GDM1 (cell line): ENCODE measurements around the gene VCL.
A peak's percentile ranks its signal among the peaks of the same experiment; 100 is the strongest.
"Not testable (repeated sequence)": the region's sequence is repeated elsewhere in the genome, so short reads cannot be mapped to it uniquely, and the experiment has no call there.

ENCODE experiments used
- DNase-seq: peaks from one replicate; lab custom pipeline; 2025; lab: John Stamatoyannopoulos, UW

The VCL gene

DNA sequence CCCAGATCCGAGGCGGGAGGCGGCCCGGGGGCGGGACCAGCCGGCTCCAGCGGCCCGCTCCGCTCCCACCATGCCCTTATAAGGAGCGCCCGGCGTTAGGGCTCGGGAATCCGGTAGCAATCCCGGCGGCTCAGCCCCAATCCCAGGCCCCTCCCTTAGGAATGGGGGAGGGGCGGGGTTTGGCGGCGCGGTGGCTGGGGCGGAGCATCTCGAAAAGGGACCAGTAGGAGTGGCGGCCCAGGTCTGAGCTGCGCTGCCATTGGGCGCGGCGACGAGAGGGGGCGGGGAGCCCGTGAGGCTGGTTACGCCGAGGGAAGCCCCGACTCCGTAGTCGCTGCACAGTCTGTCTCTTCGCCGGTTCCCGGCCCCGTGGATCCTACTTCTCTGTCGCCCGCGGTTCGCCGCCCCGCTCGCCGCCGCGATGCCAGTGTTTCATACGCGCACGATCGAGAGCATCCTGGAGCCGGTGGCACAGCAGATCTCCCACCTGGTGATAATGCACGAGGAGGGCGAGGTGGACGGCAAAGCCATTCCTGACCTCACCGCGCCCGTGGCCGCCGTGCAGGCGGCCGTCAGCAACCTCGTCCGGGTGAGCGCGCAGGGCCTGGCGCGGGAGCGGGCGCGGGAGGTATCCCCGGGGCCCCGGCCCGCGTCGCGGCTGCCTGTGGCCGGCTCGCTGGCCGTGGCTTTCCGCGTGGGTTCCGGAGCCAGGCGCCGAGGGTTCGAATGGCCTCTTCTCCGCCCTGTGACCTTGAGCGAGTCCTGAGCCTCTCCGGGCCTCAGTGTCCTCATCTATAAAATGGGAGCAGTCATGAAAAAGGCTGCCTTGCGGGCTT lies at the start of gene VCL:
Gene VCL, plus strand, starts transcription at position 330 of the 836 bp plus-strand sequence. Its CDS starts 92 bp downstream, at position 422.
- DNase-seq, result peak; percentile 92

- no peak for DNase-seq
Measured at GRCh38 chr10:73948947-73949633, 48.8 kb upstream of the VCL start.

DNA sequence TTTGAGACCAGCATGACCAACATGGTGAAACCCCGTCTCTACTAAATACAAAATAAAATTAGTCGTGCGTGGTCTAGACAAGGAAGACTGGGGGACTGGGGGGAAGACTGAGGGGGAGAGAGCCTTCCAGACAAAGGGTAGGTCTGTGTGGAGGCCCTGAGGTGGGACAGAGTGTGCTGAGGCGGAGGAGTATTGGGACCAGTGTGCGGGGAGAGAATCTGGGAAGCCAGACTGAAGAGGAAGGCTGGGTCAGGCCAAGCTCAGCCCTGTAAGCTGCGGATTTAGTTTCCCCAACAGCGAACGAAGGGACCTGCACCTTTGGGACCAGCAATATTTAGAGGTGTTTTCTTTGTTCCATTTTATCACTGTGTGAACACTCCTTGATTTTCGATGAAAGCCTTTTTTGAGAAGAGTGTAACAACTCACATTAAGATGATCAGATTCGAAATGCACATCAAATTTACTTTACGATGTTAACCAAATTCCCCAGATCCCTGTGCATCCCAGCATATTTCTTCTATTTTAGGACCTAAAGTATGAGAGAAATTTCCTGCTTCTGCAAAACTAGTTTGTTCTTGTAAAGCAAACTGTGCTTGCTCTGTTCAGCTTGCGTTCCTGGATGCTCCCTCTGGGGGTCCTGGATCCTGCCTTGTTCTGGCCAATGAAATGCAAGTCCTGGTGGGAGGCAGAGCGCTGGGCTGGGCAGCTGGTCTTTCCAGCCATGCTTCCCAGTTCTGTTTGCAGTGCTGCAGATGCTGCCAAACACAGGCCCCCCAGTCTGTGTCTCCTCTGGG lies 47.6 kb upstream of the VCL start:
- no peak for DNase-seq

GRCh38 chr10:73953665-73954064 lies 44.3 kb upstream of the VCL start:
- no peak for DNase-seq

- DNase-seq, result no peak
Measured at GRCh38 chr10:73954737-73955136, 43.2 kb upstream of the VCL start.

GRCh38 chr10:73955719-73956118 lies 42.2 kb upstream of the VCL start:
- DNase-seq, result no peak

DNA sequence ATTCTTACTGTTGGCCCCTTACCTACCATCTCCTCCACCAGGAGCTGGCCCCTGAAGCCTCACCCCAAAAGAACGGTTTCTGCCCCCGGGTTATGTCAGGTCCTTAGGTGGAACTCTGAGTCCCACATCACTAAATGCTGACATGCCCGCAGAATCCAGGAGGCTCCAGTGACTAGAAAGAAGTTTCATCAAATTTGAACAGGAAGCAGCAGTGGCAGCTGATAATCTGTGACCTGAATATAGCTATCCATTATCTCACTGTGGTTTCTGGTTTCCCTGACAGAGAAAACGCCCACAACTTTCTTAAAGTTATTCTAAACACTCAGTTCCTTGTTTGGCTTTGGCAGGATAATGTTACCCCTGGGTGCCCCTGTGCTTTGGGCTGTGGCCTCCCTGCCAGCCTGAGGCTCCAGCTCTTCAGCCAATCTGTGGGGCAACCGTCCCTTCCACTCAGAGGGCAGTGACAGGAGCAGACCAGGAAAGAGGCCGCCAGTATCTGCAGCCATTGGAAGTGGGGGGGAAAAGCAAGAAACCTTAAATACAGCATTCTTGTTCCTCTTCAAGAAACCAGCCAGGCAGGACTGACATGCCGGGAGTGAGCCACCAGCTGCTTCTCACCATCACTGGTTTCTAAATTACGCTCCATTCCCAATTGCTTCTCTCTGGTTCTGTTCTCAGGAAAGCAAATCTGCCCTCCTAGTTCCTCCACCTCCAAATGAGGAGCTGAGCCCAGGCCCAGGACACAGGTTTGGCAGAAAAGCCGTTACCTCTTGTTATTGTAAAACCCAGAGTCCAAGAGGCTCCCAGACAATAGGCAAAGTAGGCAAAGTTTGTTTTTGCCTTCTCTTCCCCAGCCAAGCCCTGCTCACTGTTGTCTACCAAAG lies 41.2 kb upstream of the VCL start:
- DNase-seq, result peak; percentile 87

- no peak for DNase-seq
Measured at GRCh38 chr10:73959484-73960243, 38.3 kb upstream of the VCL start.

DNA sequence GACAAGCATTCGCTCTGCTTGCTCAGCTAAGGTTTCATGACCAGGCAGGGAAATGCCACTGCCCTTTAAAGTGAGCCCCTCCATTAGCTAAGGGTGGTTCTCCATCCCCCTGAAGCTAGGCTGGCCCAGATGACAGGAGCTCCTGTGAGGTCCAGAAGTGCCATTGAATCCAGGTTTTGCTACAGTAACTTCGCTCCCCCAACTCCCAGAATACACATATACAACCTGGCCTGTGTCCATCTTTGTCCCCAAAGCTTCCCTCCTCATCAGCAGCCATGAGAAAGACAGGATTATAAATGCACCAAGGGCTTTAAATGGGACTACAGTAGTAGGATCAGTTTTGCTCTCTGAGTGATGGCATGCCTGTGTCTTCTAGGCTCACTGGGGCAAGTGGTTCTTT lies 35.5 kb upstream of the VCL start:
- DNase-seq, result no peak

- DNase-seq, result not testable (repeated sequence)
Measured at GRCh38 chr10:73963533-73963932, 34.4 kb upstream of the VCL start.

DNA sequence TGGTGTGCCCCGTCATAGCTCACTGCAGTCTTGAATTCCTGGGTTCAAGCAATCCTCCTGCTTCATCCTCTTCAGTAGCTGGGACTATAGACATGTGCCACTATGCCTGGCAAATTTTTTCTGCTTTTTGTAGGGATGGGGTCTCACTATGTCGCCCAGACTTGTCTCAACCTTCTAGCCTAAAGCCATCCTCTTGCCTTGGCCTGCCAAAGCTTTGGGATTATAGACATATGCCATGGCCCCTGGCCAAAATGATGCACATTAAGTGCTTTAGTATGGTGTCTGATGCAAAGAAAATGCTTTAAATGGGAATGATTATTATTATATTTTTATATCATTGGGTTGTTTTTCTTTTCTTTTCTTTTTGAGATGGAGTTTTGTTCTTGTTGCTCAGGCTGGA lies 33.2 kb upstream of the VCL start:
- no peak for DNase-seq

DNA sequence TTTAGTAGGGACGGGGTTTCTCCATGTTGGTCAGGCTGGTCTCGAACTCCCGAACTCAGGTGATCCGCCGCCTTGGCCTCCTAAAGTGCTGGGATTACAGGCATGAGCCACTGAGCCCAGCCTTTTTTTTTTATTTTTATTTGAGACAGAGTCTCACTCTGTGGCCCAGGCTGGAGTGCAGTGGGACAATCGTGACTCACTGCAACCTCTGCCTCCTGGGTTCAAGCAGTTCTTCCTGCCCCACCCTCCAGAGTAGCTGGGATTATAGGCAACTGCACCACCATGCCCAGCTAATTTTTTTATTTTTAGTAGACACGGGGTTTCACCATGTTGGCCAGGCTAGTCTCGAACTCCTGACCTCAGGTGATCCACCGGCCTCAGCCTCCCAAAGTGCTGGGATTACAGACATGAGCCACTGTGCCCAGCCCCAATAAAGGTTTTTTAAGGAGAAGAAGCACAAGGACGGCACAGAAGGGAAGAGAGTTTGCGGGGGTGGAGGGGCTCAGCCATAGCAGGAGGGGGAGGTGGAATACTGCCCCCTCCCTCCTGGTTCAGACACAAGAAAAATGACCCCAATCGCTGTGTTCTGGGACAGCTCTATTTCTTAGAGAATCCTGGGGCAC lies 32.5 kb upstream of the VCL start:
- DNase-seq, result not testable (repeated sequence)

DNA sequence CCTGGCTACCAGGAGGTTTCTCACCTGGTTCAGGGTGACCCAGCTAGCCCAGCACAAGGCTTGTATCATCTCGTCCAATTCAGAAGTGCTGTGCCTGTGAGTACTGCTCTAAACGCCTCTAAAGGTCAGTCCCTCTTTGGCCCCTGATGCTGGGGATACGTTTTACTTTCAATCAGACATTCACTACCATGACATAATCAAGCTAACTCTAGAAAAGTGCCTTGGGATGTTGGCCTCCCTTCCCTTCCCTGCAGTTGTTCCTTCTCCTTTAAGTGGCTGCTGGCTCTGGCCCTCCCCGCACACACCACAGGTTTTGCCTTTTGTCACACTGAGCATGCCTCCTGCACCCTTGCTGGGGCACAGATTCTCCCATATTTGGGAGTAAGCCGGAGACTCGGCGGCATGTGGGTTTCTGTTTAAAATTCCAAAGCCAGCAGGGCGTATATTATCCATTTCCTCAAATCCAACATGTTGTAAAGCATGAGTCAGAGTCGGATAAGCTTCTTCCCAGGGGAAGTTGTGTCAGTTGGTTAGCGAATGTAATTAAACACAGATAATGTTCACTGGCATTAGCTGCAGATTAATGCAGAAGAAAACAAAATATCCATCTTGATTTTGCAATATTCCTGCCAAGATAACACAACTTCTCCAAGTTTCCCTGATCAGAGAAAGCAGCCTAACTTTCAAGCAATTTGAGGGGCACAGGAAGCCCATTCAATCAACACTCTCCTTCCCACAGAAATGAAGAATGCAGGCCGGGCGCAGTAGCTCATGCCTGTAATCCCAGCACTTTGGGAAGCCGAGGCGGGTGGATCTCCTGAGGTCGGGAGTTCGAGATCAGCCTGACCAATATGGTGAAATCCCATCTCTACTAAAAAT lies 31.8 kb upstream of the VCL start:
- DNase-seq, result no peak

- no peak for DNase-seq
Measured at GRCh38 chr10:73967022-73967429, 30.9 kb upstream of the VCL start.

DNA sequence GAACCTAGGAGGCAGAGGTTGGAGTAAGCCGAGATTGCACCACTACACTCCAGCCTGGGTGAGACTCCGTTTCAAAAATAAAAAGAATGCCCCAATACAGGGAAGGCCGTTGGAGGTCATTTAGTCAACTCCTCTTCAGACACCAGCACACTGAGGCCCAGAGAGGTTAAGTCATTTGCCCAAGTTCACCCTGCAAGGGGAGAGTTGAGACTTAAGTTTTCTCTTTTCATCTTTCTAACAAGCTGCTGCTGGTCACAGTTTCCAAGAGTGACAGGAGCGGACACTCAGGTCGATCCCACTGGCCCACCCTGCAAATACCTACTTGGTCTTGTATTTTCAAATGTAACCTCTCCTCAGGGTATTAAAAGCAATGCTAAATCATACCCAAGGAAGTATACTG lies 30.4 kb upstream of the VCL start:
- DNase-seq, result no peak

DNA sequence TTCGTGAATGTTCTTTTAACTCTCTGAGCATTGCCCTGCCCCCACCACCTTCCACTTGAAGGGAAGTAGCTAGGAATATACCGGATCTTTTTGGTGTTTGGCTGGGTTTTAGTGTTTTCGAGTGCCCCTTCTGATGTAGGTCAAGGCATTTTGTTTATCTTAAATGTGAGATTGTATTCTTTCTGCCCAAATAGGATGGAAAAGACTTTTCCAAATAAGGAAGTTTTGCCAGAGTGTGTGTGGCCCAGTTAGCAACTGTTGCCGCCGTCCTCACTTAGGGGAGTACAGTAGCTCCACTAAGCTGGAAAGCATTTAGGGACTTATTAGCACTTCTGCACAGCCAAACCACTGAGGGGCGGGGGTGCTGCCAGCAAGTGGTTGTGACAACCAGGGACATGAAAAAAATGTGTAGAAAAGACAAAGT lies 29.8 kb upstream of the VCL start:
- DNase-seq, result no peak

- DNase-seq, result no peak
Measured at GRCh38 chr10:73969224-73969841, 28.6 kb upstream of the VCL start.

DNA sequence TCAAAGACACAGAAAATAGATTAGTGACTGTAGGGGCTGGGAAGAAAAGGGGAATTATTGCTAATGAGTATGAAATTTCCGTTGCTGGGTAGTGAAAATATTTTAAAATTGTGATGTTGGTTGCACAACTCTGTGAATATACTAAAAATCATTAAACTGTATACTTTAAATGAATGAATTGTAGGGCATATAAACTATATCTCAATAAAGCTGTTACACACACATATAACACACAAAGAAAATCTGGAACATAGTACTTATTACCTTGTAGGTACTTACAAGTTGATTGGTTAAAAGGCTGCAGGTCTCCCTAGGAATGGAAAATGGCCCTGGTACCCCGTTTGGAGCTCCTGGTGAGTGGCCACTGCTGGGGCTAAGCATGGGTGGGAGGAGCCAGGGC lies 27.1 kb upstream of the VCL start:
- DNase-seq, result no peak
